Measurements from ENCODE around the gene PALM3. TPM values are rescaled to one million over a fixed set of nuclear protein-coding genes. Genes with fewer than 3 reads are reported as not detected.
"Not testable (repeated sequence)": the region's sequence is repeated elsewhere in the genome, so short reads cannot be mapped to it uniquely, and the experiment has no call there.

Gene PALM3
- total RNA-seq, 1 donor: under 0.01 TPM

GRCh38 chr19:14048443-14049153 lies 13.3 kb downstream of the PALM3 start:
- no peak for DNase-seq (ENCODE audit: low read depth)
- TF ChIP-seq CTCF (IDR thresholded peaks at IDR 0.05; ENCODE audit: insufficient read depth, low read depth, low read length): peak; percentile 83
- H3K4me3 ChIP-seq (ENCODE audit: low read depth, low read length): no peak overlapping the region

DNA sequence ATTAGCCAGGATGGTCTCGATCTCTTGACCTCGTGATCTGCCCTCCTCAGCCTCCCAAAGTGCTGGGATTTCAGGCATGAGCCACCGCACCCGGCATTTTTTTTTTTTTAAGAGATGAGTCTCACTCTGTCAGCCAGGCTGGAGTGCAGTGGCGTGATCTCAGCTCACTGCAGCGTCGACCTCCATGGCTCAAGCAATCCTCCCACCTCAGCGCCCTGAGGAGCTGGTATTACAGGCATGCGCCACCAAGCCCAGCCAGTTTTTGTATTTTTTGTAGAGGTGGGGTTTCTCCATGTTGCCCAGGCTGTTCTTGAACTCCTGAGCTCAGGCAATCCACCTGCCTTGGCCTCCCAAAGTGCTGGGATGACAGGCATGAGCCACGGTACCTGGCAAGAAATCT lies 14.0 kb downstream of the PALM3 start:
- not testable (repeated sequence) for H3K4me3 ChIP-seq (ENCODE audit: low read depth, low read length); DNase-seq (ENCODE audit: low read depth)

DNA sequence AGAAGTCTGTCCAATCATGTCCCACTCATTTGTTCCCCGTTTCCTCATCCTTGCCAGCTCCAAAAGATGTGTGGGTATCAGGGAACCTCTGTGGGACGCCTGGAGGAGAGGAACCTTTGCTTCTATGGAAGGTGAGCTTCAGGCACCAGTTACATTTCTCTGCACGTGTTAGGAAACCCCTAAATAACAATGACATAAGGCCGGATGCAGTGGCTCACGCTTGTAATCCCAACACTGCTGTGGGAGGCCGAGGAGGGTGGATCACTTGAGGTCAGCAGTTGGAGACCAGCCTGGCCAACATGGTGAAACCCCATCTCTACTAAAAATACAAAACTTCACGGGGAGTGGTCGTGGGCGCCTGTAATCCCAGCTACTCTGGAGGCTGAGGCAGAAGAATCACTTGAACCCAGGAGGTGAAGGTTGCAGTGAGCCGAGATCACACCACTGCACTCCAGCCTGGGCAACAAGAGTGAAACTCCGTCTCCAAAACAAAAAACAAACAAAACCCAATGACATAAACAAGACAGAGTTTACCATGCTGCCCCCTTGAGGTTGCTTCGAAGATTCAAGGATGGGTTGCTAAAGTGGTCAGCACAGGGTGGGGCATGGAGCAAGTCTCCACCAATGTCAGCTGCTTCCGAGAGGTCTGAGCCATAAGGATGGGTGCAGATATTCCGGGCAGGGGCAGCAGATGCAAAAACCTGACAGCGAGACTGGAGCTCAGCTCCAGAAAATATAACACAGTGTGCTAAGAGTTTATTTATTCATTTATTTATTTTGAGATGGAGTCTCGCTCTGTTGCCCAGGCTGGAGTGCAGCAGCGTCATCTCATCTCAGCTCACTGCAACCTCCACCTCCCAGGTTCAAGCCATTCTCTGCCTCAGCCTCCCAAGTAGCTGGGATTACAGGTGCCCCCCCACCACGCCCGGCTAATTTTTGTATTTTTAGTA lies 18.9 kb downstream of the PALM3 start:
- not testable (repeated sequence) for H3K4me3 ChIP-seq (ENCODE audit: low read depth, low read length)
- DNase-seq (ENCODE audit: low read depth): peak; percentile 77
- peak; percentile 59 for TF ChIP-seq CTCF (IDR thresholded peaks at IDR 0.05; ENCODE audit: insufficient read depth, low read depth, low read length)

DNA sequence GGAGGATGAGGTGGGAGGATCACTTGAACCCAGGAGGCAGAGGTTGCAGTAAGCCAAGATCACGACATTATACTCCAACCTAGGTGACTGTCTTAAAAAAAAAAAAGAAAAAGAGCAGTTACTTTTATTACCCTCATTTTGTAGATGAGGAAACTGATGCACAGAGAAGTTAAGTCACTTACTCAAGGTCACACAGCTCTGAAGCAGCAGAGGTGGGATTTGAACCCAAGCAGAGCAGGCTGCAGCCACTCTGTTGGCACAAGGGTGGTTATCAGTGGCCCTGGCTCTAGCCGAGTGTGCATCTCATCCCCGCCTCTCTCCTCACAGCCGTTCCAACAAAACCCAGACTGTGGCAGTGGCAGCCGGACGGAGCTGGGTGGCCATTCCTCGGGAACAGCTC lies 22.7 kb downstream of the PALM3 start:
- no peak overlapping the region for H3K4me3 ChIP-seq (ENCODE audit: low read depth, low read length)
- TF ChIP-seq CTCF (IDR thresholded peaks at IDR 0.05; ENCODE audit: insufficient read depth, low read depth, low read length): no peak
- no peak for DNase-seq (ENCODE audit: low read depth)

DNA sequence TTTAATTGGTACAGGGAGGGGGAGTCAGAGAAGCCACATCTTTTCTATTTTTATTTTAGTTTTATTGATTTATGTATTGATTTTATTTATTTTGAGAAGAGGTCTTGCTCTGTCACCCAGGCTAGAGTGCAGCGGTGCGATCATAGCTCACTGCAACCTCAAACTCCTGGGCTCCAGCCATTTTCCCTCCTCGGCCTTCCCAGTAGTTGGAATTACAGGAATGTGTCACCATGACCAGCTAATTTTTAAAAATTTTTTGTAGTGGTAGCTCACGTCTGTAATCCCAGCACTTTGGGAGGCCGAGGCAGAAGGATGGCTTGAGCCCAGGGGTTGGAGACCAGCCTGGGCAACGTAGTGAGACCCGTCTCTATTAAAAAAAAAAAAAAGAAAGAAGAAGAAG lies 26.2 kb downstream of the PALM3 start:
- no peak overlapping the region for H3K4me3 ChIP-seq (ENCODE audit: low read depth, low read length)
- no peak for TF ChIP-seq CTCF (IDR thresholded peaks at IDR 0.05; ENCODE audit: insufficient read depth, low read depth, low read length)
- no peak for DNase-seq (ENCODE audit: low read depth)

GRCh38 chr19:14035159-14035558 lies 26.7 kb downstream of the PALM3 start:
- not testable (repeated sequence) for DNase-seq (ENCODE audit: low read depth); H3K4me3 ChIP-seq (ENCODE audit: low read depth, low read length)
- peak; percentile 9 for TF ChIP-seq CTCF (IDR thresholded peaks at IDR 0.05; ENCODE audit: insufficient read depth, low read depth, low read length)

DNA sequence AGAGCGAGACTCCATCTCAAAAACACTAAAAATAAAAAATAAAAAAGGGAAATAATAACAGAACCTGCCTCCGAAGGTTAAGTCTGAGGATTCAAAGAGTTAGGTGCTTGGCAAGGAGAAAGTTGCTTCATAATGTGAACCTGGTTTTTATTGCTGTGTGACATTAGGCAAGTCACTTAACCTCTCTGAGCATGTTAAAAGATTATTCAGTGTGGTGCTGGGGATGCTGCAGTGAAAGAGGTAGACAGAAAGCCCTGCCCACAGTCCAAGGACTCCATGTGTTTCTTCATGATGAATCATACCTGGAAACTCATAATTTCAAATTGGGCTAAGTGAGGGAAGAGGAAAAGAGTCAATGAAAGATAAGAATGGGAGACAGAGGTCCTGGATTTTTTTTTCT lies 27.9 kb downstream of the PALM3 start:
- no peak for DNase-seq (ENCODE audit: low read depth)
- H3K4me3 ChIP-seq (ENCODE audit: low read depth, low read length): no peak overlapping the region
- no peak for TF ChIP-seq CTCF (IDR thresholded peaks at IDR 0.05; ENCODE audit: insufficient read depth, low read depth, low read length)

All from fibroblast of villous mesenchyme (primary cell).